KG1 (cell line): Measurements from ENCODE around the gene SND1.
"Not testable (repeated sequence)": the region's sequence is repeated elsewhere in the genome, so short reads cannot be mapped to it uniquely, and the experiment has no call there.

Experiments
- DNase-seq: peaks from one replicate; lab custom pipeline; 2025; lab: John Stamatoyannopoulos, UW

Gene SND1

GRCh38 chr7:128100225-128100948 lies 448.4 kb downstream of the SND1 start:
- DNase-seq, result no peak

DNA sequence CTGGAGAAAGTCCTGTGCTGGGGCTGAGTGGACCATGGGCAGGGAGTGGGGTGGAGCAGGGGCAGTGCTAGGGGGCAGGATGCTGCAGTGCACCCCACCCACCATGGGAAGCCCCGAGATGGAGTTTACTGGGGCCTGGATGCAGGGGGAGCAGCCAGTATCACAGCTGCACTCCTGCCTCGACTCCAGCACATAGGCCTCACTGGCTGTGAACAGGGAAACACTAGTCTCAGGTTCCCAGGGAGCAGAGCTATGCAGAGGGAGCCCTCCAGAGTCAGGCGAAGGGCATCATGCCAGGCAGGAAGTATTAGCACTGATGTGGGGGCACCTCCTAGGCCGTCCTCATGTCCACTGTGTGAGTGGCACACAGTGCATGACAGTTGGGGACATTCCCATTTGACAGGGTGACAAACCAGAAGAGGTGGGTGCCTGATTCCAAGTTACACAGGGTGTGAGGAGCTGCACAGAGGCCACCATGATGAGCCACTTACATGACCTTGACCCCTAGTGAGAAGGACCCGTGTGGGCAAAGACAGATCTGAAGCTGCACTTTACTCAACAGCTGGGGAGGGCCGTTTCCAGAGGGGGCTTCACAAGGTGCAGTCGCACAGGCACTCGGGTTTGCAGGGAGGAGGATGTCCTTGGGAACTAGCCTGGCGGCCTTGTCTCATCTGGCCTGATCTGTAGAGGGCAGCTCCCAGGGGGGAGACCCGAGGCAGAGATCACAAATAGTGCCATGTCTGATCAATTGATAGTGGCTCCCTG lies 449.1 kb downstream of the SND1 start:
- DNase-seq, result no peak

- no peak for DNase-seq
These were observed 450.7 kb downstream of the SND1 start for GRCh38 chr7:128102490-128103291.

GRCh38 chr7:128103498-128104107 lies 451.6 kb downstream of the SND1 start:
- no peak for DNase-seq

GRCh38 chr7:128104108-128104742 lies 452.2 kb downstream of the SND1 start:
- no peak for DNase-seq

- DNase-seq, result no peak
These were observed 453.4 kb downstream of the SND1 start for GRCh38 chr7:128105228-128106022.

GRCh38 chr7:128106821-128107220 lies 454.8 kb downstream of the SND1 start:
- DNase-seq, result no peak

DNA sequence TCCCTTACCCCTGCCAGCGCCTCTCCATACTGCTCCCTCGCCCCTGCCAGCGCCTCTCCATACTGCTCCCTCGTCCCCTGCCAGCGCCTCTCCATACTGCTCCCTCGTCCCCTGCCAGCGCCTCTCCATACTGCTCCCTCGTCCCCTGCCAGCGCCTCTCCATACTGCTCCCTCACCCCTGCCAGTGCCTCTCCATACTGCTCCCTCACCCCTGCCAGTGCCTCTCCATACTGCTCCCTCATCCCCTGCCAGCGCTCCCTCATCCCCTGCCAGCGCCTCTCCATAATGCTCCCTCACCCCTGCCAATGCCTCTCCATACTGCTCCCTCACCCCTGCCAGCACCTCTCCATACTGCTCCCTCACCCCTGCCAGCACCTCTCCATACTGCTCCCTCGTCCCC lies 455.5 kb downstream of the SND1 start:
- not testable (repeated sequence) for DNase-seq

GRCh38 chr7:128108129-128108528 lies 456.1 kb downstream of the SND1 start:
- DNase-seq, result no peak

DNA sequence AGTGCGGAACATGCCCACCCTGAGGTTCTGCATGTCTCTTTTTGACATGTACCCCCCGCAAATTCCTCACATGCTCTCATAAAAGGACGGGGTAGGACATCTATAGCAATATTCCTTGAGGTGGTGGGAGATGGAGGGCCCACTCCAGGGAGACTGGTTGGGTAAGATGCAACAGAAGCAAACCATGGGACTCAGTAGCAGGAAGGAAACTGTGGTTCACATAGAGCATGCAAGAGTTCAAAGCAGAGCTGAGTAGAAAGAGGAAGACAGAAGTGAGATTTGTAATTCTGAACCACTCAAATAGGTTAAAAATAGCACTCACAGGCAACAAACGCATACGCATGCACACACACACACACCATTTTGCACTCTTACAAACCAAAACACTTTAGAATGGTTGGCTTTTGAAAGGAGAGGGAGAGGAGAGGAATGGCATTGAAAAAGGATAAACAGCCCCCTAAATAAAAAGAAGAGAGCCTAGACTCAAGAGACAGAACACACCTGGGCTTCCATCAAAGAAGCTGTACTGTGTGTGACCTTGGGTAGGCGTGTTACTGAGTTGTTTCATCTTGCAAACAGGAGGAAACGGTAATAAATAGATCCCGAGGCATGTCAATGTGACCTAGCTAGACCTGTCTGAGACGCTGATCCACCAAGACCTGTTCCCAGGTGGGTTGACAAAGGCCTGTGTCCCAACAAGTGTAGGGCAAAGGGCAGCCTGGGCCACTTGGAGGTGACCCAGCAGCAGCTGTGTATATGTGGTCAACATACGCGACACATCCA lies 456.8 kb downstream of the SND1 start:
- DNase-seq, result peak; percentile 11

GRCh38 chr7:128109424-128109969 lies 457.5 kb downstream of the SND1 start:
- not testable (repeated sequence) for DNase-seq

- DNase-seq, result no peak
These were observed 458.8 kb downstream of the SND1 start for GRCh38 chr7:128110641-128111364.

GRCh38 chr7:128112018-128112780 lies 460.2 kb downstream of the SND1 start:
- no peak for DNase-seq

- no peak for DNase-seq
These were observed 460.8 kb downstream of the SND1 start for GRCh38 chr7:128112781-128113221.

- no peak for DNase-seq
These were observed 461.8 kb downstream of the SND1 start for GRCh38 chr7:128113839-128114238.

DNA sequence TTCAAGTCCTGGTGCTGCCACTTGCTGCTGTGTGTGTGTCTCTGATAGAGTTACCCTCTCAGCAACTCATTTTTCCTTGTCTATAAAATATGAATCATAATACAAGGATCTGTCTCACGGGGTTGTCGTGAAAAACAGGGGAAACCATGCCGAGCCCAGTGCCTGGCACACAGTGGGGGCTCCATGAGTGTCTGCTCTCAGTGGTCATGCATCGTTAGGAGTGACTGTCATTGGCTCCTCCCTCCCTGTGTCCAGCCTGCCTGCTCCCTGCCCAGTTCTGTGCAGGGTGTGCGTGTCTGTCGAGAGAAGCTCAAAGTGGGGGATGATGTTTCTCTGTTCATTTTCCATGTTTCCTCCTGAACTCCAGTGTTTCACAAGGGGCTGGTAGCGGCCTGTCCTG lies 462.8 kb downstream of the SND1 start:
- no peak for DNase-seq

DNA sequence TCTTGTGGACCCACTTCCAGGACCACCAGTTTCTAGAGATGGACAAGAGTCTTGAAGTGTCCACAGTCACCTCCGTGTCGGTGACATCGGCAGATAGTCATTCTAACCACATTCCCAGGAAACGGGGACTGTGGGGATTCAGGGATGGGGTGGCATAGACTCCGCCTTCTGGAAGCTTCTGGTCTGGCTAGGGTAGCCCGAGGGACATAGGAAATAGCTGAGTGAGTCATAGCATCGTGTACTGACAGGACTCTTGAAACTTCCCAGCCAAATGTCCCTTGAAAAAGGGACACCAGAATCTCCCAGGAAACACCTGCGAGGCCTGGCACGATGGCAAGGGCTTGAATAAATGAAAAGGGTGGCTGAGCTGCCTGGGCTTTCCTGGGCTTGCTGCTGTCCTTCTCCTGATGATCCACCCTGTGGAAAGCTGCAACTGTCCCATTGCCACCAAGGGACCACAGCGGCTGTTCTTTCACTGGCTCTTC lies 463.4 kb downstream of the SND1 start:
- no peak for DNase-seq
